OCI-LY7 (cell line): ENCODE results near the gene ANKRD22. TPM values are rescaled to one million over a fixed set of nuclear protein-coding genes. Genes with fewer than 3 reads are reported as not detected.

Experiments
- BruUV-seq: library from RNA; stranded (reverse); fragments of 400-500 nt; replicated peaks from 2 replicates; lab custom pipeline; 2021; lab: Mats Ljungman, UMichigan
- CTCF ChIA-PET: fragments of 300-600 bp; sonication (Branson Sonifier 250); formaldehyde crosslinking; loops from one replicate; lab custom pipeline; 2022; ENCODE audit warnings: antibody characterized with exemption; ENCODE audit not compliant: unreplicated experiment; lab: Charles Lee
- POLR2A ChIA-PET: fragments of 300-600 bp; sonication (Branson Sonifier 250); formaldehyde crosslinking; loops from one replicate; lab custom pipeline; 2022; ENCODE audit warnings: antibody characterized with exemption; lab: Charles Lee
- DNase-seq: peaks from one replicate; pipeline ENCODE4 v3.0.0-alpha.2; 2015; ENCODE audit warnings: low spot score
- H2AFZ ChIP-seq: fragments of 200-600 bp; sonication (generic), shearing (Covaris generic); 2 replicates; pipeline ENCODE4 v1.6.1; 2014; ENCODE audit warnings: mild to moderate bottlenecking, antibody characterized with exemption, low read length, moderate library complexity
- H3K27ac ChIP-seq: fragments of 200-600 bp; sonication (generic); 2 replicates; pipeline ENCODE4 v1.5.1; 2014; ENCODE audit warnings: mixed run types, low read depth, mild to moderate bottlenecking, moderate library complexity, low read length, inconsistent platforms; ENCODE audit not compliant: poor library complexity, severe bottlenecking
- H3K36me3 ChIP-seq: fragments of 200-600 bp; sonication (generic); 2 replicates; pipeline ENCODE4 v1.6.1; 2014; ENCODE audit warnings: mild to moderate bottlenecking, antibody characterized with exemption, low read length, moderate library complexity, mixed read lengths; ENCODE audit not compliant: insufficient read depth
- H3K4me1 ChIP-seq: fragments of 200-600 bp; sonication (generic); 2 replicates; pipeline ENCODE4 v1.5.1; 2014; ENCODE audit warnings: mild to moderate bottlenecking, low read length; ENCODE audit not compliant: insufficient read depth, poor library complexity, severe bottlenecking
- H3K4me2 ChIP-seq: fragments of 200-600 bp; sonication (generic); 2 replicates; pipeline ENCODE4 v1.6.1; 2014; ENCODE audit warnings: mild to moderate bottlenecking, low read length
- H3K4me3 ChIP-seq: fragments of 200-600 bp; sonication (generic); 2 replicates; pipeline ENCODE4 v1.5.1; 2014; ENCODE audit warnings: mild to moderate bottlenecking, low read depth, low read length; ENCODE audit not compliant: poor library complexity, severe bottlenecking
- H3K79me2 ChIP-seq: fragments of 200-600 bp; sonication (generic); 2 replicates; pipeline ENCODE4 v1.6.1; 2016; ENCODE audit warnings: low read depth, mild to moderate bottlenecking, low read length, moderate library complexity, mixed read lengths; ENCODE audit not compliant: insufficient read depth
- H3K9me2 ChIP-seq: fragments of 200-600 bp; sonication (generic); 2 replicates; pipeline ENCODE4 v1.6.1; 2016; ENCODE audit warnings: mild to moderate bottlenecking, low read length, mixed read lengths; ENCODE audit not compliant: insufficient read depth
- H3K9me3 ChIP-seq: fragments of 200-600 bp; sonication (generic); 2 replicates; pipeline ENCODE4 v1.6.1; 2014; ENCODE audit warnings: mild to moderate bottlenecking, mixed run types, low read length, mixed read lengths
- H4K20me1 ChIP-seq: fragments of 200-600 bp; sonication (generic); 2 replicates; pipeline ENCODE4 v1.6.1; 2014; ENCODE audit warnings: mild to moderate bottlenecking, antibody characterized with exemption, low read length, moderate library complexity, mixed read lengths; ENCODE audit not compliant: insufficient read depth
- EZH2phosphoT487 ChIP-seq: fragments of 200-600 bp; sonication (generic); IDR thresholded peaks from 2 replicates; pipeline ENCODE4 v1.6.1; 2018; ENCODE audit warnings: low read depth, borderline replicate concordance, mild to moderate bottlenecking, mixed run types, antibody characterized with exemption, low read length, moderate library complexity, mixed read lengths
- intact Hi-C: fragments of 100-400 bp; cut with micrococcal nuclease; formaldehyde crosslinking; loops from one replicate; pipeline ENCODE4 v1.10.0; 2022; ENCODE audit not compliant: unreplicated experiment
- total RNA-seq, 2 experiments: library from RNA; depleted of rRNA in 1 of 2; stranded (reverse); fragments of >200 nt in 1 of 2; shearing (Covaris generic) in 1 of 2; gene quantifications; 2 replicates each; pipeline ENCODE4 v1.2.3, GENCODE V29; 2014 to 2022
- TF ChIP-seq, protein P1 (sequence below): fragments of 200-600 bp; sonication (generic); conservative IDR thresholded peaks from 2 replicates; pipeline ENCODE4 v1.5.1; 2014; ENCODE audit warnings: mild to moderate bottlenecking, antibody characterized with exemption, low read length, moderate library complexity, mixed read lengths

Gene ANKRD22
- total RNA-seq, 2 experiments from 2014 or later = not detected

DNA sequence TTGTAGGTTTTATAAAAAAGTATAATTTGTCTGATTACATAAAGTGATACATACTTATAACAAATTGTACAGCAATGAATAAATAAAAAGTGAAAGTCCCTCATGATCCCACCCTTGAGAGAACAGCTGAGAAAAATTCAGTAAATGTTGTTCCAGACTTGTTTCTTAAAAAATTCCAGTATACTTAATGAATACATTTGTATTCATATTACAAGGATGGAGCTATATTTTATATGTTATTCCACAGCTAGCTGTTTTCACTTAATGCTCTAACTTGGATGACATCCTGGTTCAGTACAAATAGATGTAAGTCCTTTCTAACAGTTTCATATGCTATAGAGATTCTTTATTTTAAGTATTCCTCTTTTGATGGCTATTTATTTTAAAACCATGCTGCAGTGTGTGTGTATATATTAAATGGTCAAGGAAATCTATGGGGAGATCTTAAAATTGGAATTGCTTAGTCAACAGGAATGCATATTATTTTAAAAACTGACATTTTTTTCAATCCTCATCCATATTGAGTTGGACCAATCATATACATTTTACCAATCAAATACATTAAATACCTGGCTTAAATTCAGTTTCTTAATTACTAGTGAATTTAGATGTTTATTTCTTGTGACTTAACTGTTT lies 37.3 kb upstream of the ANKRD22 start:
- DNase-seq = no peak
- H3K9me3 ChIP-seq = no peaks in the 10 kb centered on the region
- peaks cover 87% of the 10 kb centered on the region for H3K4me1 ChIP-seq
- intact Hi-C loops = loop anchor here (5.0 to 10.0 kb wide), 3 partner anchors 774 to 1794 kb away; partner anchors contain the start of genes GLUD1 and SHLD2
- peak overlapping the region; percentile 92 for H3K4me2 ChIP-seq
- peaks cover 17% of the 10 kb centered on the region; the same call in 1 of the 2 replicates for H3K36me3 ChIP-seq
- H3K4me3 ChIP-seq = peak overlapping the region; percentile 80
- no peak for TF ChIP-seq EZH2phosphoT487
- TF ChIP-seq, protein P1, sequence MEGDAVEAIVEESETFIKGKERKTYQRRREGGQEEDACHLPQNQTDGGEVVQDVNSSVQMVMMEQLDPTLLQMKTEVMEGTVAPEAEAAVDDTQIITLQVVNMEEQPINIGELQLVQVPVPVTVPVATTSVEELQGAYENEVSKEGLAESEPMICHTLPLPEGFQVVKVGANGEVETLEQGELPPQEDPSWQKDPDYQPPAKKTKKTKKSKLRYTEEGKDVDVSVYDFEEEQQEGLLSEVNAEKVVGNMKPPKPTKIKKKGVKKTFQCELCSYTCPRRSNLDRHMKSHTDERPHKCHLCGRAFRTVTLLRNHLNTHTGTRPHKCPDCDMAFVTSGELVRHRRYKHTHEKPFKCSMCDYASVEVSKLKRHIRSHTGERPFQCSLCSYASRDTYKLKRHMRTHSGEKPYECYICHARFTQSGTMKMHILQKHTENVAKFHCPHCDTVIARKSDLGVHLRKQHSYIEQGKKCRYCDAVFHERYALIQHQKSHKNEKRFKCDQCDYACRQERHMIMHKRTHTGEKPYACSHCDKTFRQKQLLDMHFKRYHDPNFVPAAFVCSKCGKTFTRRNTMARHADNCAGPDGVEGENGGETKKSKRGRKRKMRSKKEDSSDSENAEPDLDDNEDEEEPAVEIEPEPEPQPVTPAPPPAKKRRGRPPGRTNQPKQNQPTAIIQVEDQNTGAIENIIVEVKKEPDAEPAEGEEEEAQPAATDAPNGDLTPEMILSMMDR = no peak
- ChIA-PET POLR2A (interaction anchor here (1.2 to 17.8 kb wide), 5 partner anchors 10 to 1027 kb away, joined by 3 to 201 read pairs (median 15); partner anchors contain the start of genes FAS and STAMBPL1), CTCF (interaction anchor here (0.6 to 1.0 kb wide), 4 partner anchors 10 to 45 kb away, joined by 3 read pairs; no protein-coding TSS in a partner anchor)
- H3K27ac ChIP-seq = peak overlapping the region; percentile 93
- H3K79me2 ChIP-seq = peaks cover 93% of the 10 kb centered on the region
- H3K9me2 ChIP-seq = no peaks in the 10 kb centered on the region
- no peaks in the 10 kb centered on the region; the same call in 1 of the 2 replicates for H4K20me1 ChIP-seq
- no TSS peak for BruUV-seq
- no peak overlapping the region for H2AFZ ChIP-seq

DNA sequence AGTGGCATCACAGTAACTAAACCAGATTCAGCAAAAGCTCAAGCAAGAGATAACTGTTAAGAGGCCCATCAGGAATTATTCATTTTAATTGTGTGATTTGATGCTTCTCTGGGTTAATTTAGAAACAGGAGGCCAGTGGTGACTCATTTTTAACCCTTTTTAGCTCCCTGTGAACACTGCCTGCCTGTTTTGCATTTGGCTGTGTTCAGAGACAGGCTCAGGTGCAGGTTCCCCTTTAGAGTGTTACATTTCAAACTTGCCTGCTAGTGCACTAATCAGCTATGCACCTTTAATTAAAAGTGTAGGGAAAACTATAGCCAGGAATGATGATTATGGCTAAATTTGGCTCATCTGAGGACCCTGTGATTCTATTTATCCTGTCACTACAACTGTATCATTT lies 34.9 kb upstream of the ANKRD22 start:
- H3K4me2 ChIP-seq = peak overlapping the region; percentile 92
- TF ChIP-seq, protein P1 = no peak
- no peak for TF ChIP-seq EZH2phosphoT487
- H3K36me3 ChIP-seq = 0 out of 2 replicates have a peak, but pooled peaks cover 6% of the 10 kb centered on the region
- ChIA-PET POLR2A (interaction anchor here (0.6 to 17.8 kb wide), 6 partner anchors 9 to 519 kb away, joined by 3 to 201 read pairs (median 13); partner anchors contain the start of gene FAS), CTCF (interaction anchor here (1.0 kb wide), 1 partner anchor 14 kb away, joined by 5 read pairs; no protein-coding TSS in a partner anchor)
- DNase-seq = peak; percentile 78
- no peaks in the 10 kb centered on the region for H3K9me2 ChIP-seq
- peaks cover 100% of the 10 kb centered on the region for H3K79me2 ChIP-seq
- H3K9me3 ChIP-seq = no peaks in the 10 kb centered on the region
- peak overlapping the region; percentile 93 for H3K27ac ChIP-seq
- H2AFZ ChIP-seq = no peak overlapping the region
- H3K4me3 ChIP-seq = peak overlapping the region; percentile 80
- H4K20me1 ChIP-seq = no peaks in the 10 kb centered on the region; the same call in 1 of the 2 replicates
- H3K4me1 ChIP-seq = peaks cover 94% of the 10 kb centered on the region
- BruUV-seq = no TSS peak
- intact Hi-C loops = loop anchor here (5.0 to 10.0 kb wide), 3 partner anchors 772 to 1792 kb away; partner anchors contain the start of genes GLUD1 and SHLD2
